H9 (cell line): ENCODE data around the gene CCT3. TPM values are rescaled to one million over a fixed set of nuclear protein-coding genes. Genes with fewer than 3 reads are reported as not detected.

Source experiments
- DNase-seq: peaks from one replicate; pipeline ENCODE4 v3.0.0-alpha.2; 2017
- H2AFZ ChIP-seq: one replicate; pipeline ENCODE4 v1.6.1; 2013; ENCODE audit warnings: mild to moderate bottlenecking, low read length, control low read depth, moderate library complexity
- H2AK5ac ChIP-seq: 2 replicates; pipeline ENCODE4 v1.6.1; 2013; ENCODE audit warnings: low read length, control low read depth, mixed read lengths; ENCODE audit not compliant: insufficient read length
- H2BK120ac ChIP-seq: one replicate; pipeline ENCODE4 v1.6.1; 2013; ENCODE audit warnings: low read depth, mild to moderate bottlenecking, low read length, control low read depth, inconsistent platforms; ENCODE audit not compliant: poor library complexity, severe bottlenecking
- H2BK12ac ChIP-seq: 2 replicates; pipeline ENCODE4 v1.6.1; 2013; ENCODE audit warnings: low read length, control low read depth, mixed read lengths, low read depth; ENCODE audit not compliant: insufficient read length
- H2BK15ac ChIP-seq: 2 replicates; pipeline ENCODE4 v1.6.1; 2013; ENCODE audit warnings: low read depth, low read length, control low read depth
- H2BK20ac ChIP-seq: one replicate; pipeline ENCODE4 v1.6.1; 2013; ENCODE audit warnings: low read depth, mild to moderate bottlenecking, low read length, control low read depth, inconsistent platforms; ENCODE audit not compliant: poor library complexity, severe bottlenecking
- H2BK5ac ChIP-seq: 2 replicates; pipeline ENCODE4 v1.6.1; 2013; ENCODE audit warnings: low read length, control low read depth, mixed read lengths; ENCODE audit not compliant: insufficient read length
- H3K14ac ChIP-seq: 2 replicates; pipeline ENCODE4 v1.6.1; 2013; ENCODE audit warnings: low read length, control low read depth; ENCODE audit not compliant: insufficient read depth
- H3K18ac ChIP-seq: 2 replicates; pipeline ENCODE4 v1.6.1; 2013; ENCODE audit warnings: low read depth, mild to moderate bottlenecking, mixed read lengths, low read length, control low read depth; ENCODE audit not compliant: insufficient read length
- H3K23ac ChIP-seq: 2 replicates; pipeline ENCODE4 v1.6.1; 2013; ENCODE audit warnings: low read length, control low read depth, mixed read lengths, low read depth; ENCODE audit not compliant: insufficient read length
- H3K23me2 ChIP-seq: 2 replicates; pipeline ENCODE4 v1.6.1; 2013; ENCODE audit warnings: low read depth, mild to moderate bottlenecking, mixed read lengths, low read length, control low read depth; ENCODE audit not compliant: insufficient read length, poor library complexity, severe bottlenecking
- H3K27ac ChIP-seq: 2 replicates; pipeline ENCODE4 v1.5.1; 2013; ENCODE audit warnings: low read length, control low read depth, mixed read lengths, low read depth; ENCODE audit not compliant: insufficient read length
- H3K27me3 ChIP-seq: 2 replicates; pipeline ENCODE4 v1.6.1; 2013; ENCODE audit warnings: low read length, control low read depth, inconsistent platforms; ENCODE audit not compliant: insufficient read depth
- H3K4ac ChIP-seq: 2 replicates; pipeline ENCODE4 v1.6.1; 2013; ENCODE audit warnings: low read depth, mild to moderate bottlenecking, control low read depth, inconsistent platforms, low read length, moderate library complexity
- H3K4me1 ChIP-seq: 2 replicates; pipeline ENCODE4 v1.6.1; 2013; ENCODE audit warnings: low read length, control low read depth, inconsistent platforms; ENCODE audit not compliant: insufficient read depth
- H3K4me2 ChIP-seq: 2 replicates; pipeline ENCODE4 v1.6.1; 2013; ENCODE audit warnings: low read length, control low read depth, mixed read lengths; ENCODE audit not compliant: insufficient read length, insufficient read depth
- H3K56ac ChIP-seq: 2 replicates; pipeline ENCODE4 v1.6.1; 2013; ENCODE audit warnings: low read depth, mild to moderate bottlenecking, mixed read lengths, low read length, control low read depth; ENCODE audit not compliant: insufficient read length
- H3K79me1 ChIP-seq: 2 replicates; pipeline ENCODE4 v1.6.1; 2013; ENCODE audit warnings: low read depth, mild to moderate bottlenecking, moderate library complexity, low read length, control low read depth, inconsistent platforms; ENCODE audit not compliant: insufficient read depth, poor library complexity, severe bottlenecking
- H3K79me2 ChIP-seq: 2 replicates; pipeline ENCODE4 v1.6.1; 2013; ENCODE audit warnings: low read length, control low read depth, inconsistent platforms; ENCODE audit not compliant: insufficient read depth
- H3K9ac ChIP-seq: 2 replicates; pipeline ENCODE4 v1.6.1; 2013; ENCODE audit warnings: low read length, control low read depth, mixed read lengths; ENCODE audit not compliant: insufficient read length; ENCODE audit errors: extremely low read depth
- H3K9me3 ChIP-seq: one replicate; pipeline ENCODE4 v1.6.1; 2013; ENCODE audit warnings: low read depth, low read length, inconsistent platforms; ENCODE audit not compliant: control insufficient read depth
- H3T11ph ChIP-seq: one replicate; pipeline ENCODE4 v1.6.1; 2013; ENCODE audit warnings: mild to moderate bottlenecking, low read length, control low read depth, inconsistent platforms
- H4K20me1 ChIP-seq: one replicate; pipeline ENCODE4 v1.6.1; 2013; ENCODE audit not compliant: control insufficient read depth, insufficient read length, insufficient read depth
- H4K5ac ChIP-seq: 2 replicates; pipeline ENCODE4 v1.6.1; 2013; ENCODE audit warnings: low read depth, mild to moderate bottlenecking, mixed read lengths, low read length, control low read depth; ENCODE audit not compliant: insufficient read length
- H4K8ac ChIP-seq: replicated peaks from 2 replicates; pipeline ENCODE4 v1.6.1; 2013; ENCODE audit warnings: low read length, control low read depth, mixed read lengths, low read depth; ENCODE audit not compliant: insufficient read length
- H4K91ac ChIP-seq: 2 replicates; pipeline ENCODE4 v1.6.1; 2013; ENCODE audit warnings: low read depth, mild to moderate bottlenecking, moderate library complexity, mixed read lengths, low read length, control low read depth; ENCODE audit not compliant: insufficient read length
- H3K27ac Mint-ChIP-seq, 3 experiments: 2 replicates in 2 of 3; 3 replicates in 1 of 3; pipeline ENCODE4 v1.8.0; 2020 to 2021; ENCODE audit warnings: mixed read lengths in 3 of 3, mild to moderate bottlenecking in 1 of 3, moderate library complexity in 1 of 3
- H3K27me3 Mint-ChIP-seq: 2 replicates; pipeline ENCODE4 v1.8.0; 2021; ENCODE audit warnings: low read depth, mild to moderate bottlenecking, moderate library complexity, mixed read lengths
- H3K36me3 Mint-ChIP-seq, 3 experiments: 2 replicates in 2 of 3; 3 replicates in 1 of 3; pipeline ENCODE4 v1.8.0; 2020 to 2021; ENCODE audit warnings: low read depth in 3 of 3, mixed read lengths in 3 of 3; ENCODE audit not compliant: insufficient read depth in 1 of 3
- H3K4me1 Mint-ChIP-seq, 2 experiments: 2 replicates each; pipeline ENCODE4 v1.8.0; 2020; ENCODE audit warnings: mixed read lengths in 2 of 2
- H3K4me3 Mint-ChIP-seq, 2 experiments: 2 replicates in 1 of 2; 3 replicates in 1 of 2; pipeline ENCODE4 v1.8.0; 2020 to 2021; ENCODE audit warnings: mild to moderate bottlenecking in 2 of 2, mixed read lengths in 2 of 2, moderate library complexity in 1 of 2
- H3K9me3 Mint-ChIP-seq, 2 experiments: 2 replicates in 1 of 2; 3 replicates in 1 of 2; pipeline ENCODE4 v1.8.0; 2020; ENCODE audit warnings: mild to moderate bottlenecking in 2 of 2, mixed read lengths in 2 of 2, moderate library complexity in 1 of 2
- CTCF ChIP-seq: fragments of 200-600 bp; sonication (generic); conservative IDR thresholded peaks from 3 replicates; pipeline ENCODE4 v1.8.0; 2021; ENCODE audit warnings: antibody characterized with exemption, mild to moderate bottlenecking
- WGBS: extraction: QIAGEN DNeasy Blood & Tissue Kit; methylation state at CpG from one replicate; pipeline ENCODE4 v1.1.7; 2013; ENCODE audit warnings: missing lambda C conversion rate, low lambda C conversion rate, mixed read lengths; ENCODE audit not compliant: insufficient read length; ENCODE audit errors: extremely low coverage; 5-methylcytosine and 5-hydroxymethylcytosine counted together
- total RNA-seq: library from RNA; stranded (reverse); gene quantifications from 2 replicates; pipeline ENCODE4 v1.2.1, GENCODE V29; 2021

The CCT3 gene
- total RNA-seq, 1 experiment from 2014 or later, result 524 TPM

GRCh38 chr1:156284112-156284511 lies 54.0 kb downstream of the CCT3 start, which contains the start of gene TMEM79:
TSS of gene TMEM79 (plus strand) at chr1:156284325. CDS start at chr1:156285227, 902 bp downstream.
- peak within 1 kb of the TSS; percentile 90 for H3K9ac ChIP-seq
- no peak within 1 kb of the TSS for H2BK12ac ChIP-seq
- no peak within 1 kb of the TSS for H4K8ac ChIP-seq
- no peak for TF ChIP-seq CTCF
- peak within 1 kb of the TSS; percentile 31 for H4K5ac ChIP-seq
- H2AFZ ChIP-seq, result no peak within 1 kb of the TSS
- H3K27me3 ChIP-seq, result no peaks in the 10 kb centered on the region
- no peak within 1 kb of the TSS for H3K56ac ChIP-seq
- H3K27ac ChIP-seq, result no peak within 1 kb of the TSS
- peak within 1 kb of the TSS; percentile 97 to 98 for H3K4me3 Mint-ChIP-seq
- H3K18ac ChIP-seq, result no peak within 1 kb of the TSS
- no peaks in the 10 kb centered on the region for H3K9me3 ChIP-seq
- H3K27ac Mint-ChIP-seq, result peak within 1 kb of the TSS; percentile 90 to 98 (median 92)
- no peak within 1 kb of the TSS for H2BK5ac ChIP-seq
- H3K14ac ChIP-seq, result no peak within 1 kb of the TSS; the same call in 1 of the 2 replicates
- H2AK5ac ChIP-seq, result no peak within 1 kb of the TSS
- peaks cover 2% of the 10 kb centered on the region for H3K79me1 ChIP-seq
- peaks cover 24 to 29% of the 10 kb centered on the region in 2 experiments for H3K4me1 Mint-ChIP-seq
- DNase-seq, result no peak
- no peak within 1 kb of the TSS for H4K91ac ChIP-seq
- H3K9me3 Mint-ChIP-seq, result no peaks in the 10 kb centered on the region
- no peaks in the 10 kb centered on the region for H3K4me1 ChIP-seq
- peak within 1 kb of the TSS; percentile 93 for H3K4me2 ChIP-seq
- no peak within 1 kb of the TSS for H2BK20ac ChIP-seq
- H3K23ac ChIP-seq, result no peak within 1 kb of the TSS
- no peak within 1 kb of the TSS for H3T11ph ChIP-seq
- H2BK120ac ChIP-seq, result no peak within 1 kb of the TSS
- no peak within 1 kb of the TSS for H2BK15ac ChIP-seq
- H3K27me3 Mint-ChIP-seq, result no peaks in the 10 kb centered on the region; the same call in 1 of the 2 replicates
- no peaks in the 10 kb centered on the region for H4K20me1 ChIP-seq
- peaks cover 22% of the 10 kb centered on the region for H3K79me2 ChIP-seq
- H3K36me3 Mint-ChIP-seq, result peaks cover 0 to 12% (median 3%) of the 10 kb centered on the region in 3 experiments; a peak in 3 of 7 replicates
- WGBS, result no CpG with 5 or more reads among the region's 7 CpGs
- H3K23me2 ChIP-seq, result peaks cover 12% of the 10 kb centered on the region
- H3K4ac ChIP-seq, result no peak within 1 kb of the TSS; the same call in 1 of the 2 replicates
